ENCODE data around the gene OPTC. TPM values are rescaled to one million over a fixed set of nuclear protein-coding genes. Genes with fewer than 3 reads are reported as not detected.

The OPTC gene
- total RNA-seq, 1 experiment from 2014 or later, result not detected

DNA sequence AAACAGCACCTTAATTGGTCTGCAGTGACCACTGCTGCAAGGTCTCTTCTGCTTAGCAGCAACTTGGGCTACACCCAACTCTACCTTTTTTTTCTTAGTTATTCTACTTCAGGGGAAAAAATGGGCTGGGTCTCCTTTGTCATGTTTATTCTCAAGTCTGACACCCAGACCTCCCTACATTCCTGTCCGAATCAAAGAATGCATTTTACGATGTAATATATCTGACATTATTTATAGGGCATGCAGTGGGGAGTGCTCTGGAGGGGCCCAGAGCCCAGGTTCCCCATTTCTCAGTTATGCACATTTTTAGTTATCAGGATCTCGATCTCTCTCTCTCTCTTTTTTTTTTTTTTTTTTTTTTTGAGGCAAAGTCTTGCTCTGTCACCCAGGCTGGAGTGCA is 50.5 kb downstream of the OPTC start:
- Histone ChIP-seq H3K4me1 (ENCODE audit: control insufficient read depth in 1 of 2, insufficient read depth in 2 of 2, low read length in 2 of 2) (peaks cover 6 to 7% of the 10 kb centered on the region in 2 experiments), H3K4me2 (ENCODE audit: low read length) (no peak overlapping the region)

More for the DNA sequence above, 50.5 kb downstream of the OPTC start:
- H3K36me3 ChIP-seq (ENCODE audit: control insufficient read depth in 1 of 2, insufficient read depth in 2 of 2, low read length in 2 of 2), result no peaks in the 10 kb centered on the region
- H2AFZ ChIP-seq (ENCODE audit: low read depth, low read length, poor library complexity, severe bottlenecking), result no peak overlapping the region
- no peaks in the 10 kb centered on the region for H3K27me3 ChIP-seq (ENCODE audit: insufficient read depth, low read length)
- H3K9ac ChIP-seq (ENCODE audit: low read length), result no peak overlapping the region
- TF ChIP-seq RAD21 (IDR thresholded peaks at IDR 0.05; ENCODE audit: low read depth), result no peak
- TF ChIP-seq POLR2A (IDR thresholded peaks at IDR 0.05; ENCODE audit: borderline replicate concordance, extremely low read depth, insufficient read depth, insufficient read length), result no peak
- TF ChIP-seq YY1 (IDR thresholded peaks at IDR 0.05; ENCODE audit: extremely low read depth, insufficient replicate concordance, low read depth, low read length), result no peak
- no peak for TF ChIP-seq MAX (IDR thresholded peaks at IDR 0.05)
- TF ChIP-seq TCF7L2 (IDR thresholded peaks at IDR 0.05; ENCODE audit: borderline replicate concordance, extremely low read depth, insufficient read depth, insufficient read length), result no peak
- no peak for TF ChIP-seq ZFX (IDR thresholded peaks at IDR 0.05)
- TF ChIP-seq SP1 (IDR thresholded peaks at IDR 0.05; ENCODE audit: low read depth), result no peak
- TF ChIP-seq EGR1 (IDR thresholded peaks at IDR 0.05; ENCODE audit: low read depth), result no peak
- TF ChIP-seq, protein P1, sequence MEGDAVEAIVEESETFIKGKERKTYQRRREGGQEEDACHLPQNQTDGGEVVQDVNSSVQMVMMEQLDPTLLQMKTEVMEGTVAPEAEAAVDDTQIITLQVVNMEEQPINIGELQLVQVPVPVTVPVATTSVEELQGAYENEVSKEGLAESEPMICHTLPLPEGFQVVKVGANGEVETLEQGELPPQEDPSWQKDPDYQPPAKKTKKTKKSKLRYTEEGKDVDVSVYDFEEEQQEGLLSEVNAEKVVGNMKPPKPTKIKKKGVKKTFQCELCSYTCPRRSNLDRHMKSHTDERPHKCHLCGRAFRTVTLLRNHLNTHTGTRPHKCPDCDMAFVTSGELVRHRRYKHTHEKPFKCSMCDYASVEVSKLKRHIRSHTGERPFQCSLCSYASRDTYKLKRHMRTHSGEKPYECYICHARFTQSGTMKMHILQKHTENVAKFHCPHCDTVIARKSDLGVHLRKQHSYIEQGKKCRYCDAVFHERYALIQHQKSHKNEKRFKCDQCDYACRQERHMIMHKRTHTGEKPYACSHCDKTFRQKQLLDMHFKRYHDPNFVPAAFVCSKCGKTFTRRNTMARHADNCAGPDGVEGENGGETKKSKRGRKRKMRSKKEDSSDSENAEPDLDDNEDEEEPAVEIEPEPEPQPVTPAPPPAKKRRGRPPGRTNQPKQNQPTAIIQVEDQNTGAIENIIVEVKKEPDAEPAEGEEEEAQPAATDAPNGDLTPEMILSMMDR (IDR thresholded peaks at IDR 0.05 in 2 of 3, conservative IDR thresholded peaks at IDR 0.05 in 1 of 3; ENCODE audit: borderline replicate concordance in 1 of 3, insufficient read depth in 1 of 3, low read depth in 2 of 3, low read length in 2 of 3), result no peak
- CTCF ChIA-PET, result no interaction called here
- POLR2A ChIA-PET, result no interaction called here
- no peak overlapping the region for H3K27ac ChIP-seq (ENCODE audit: low read depth, low read length)
- no peaks in the 10 kb centered on the region for H3K79me2 ChIP-seq (ENCODE audit: insufficient read depth, low read length)
- no TSS peak for BruUV-seq (replicated peaks)
- no peak overlapping the region for H3K4me3 ChIP-seq (replicated peaks in 1 of 2; ENCODE audit: low read depth in 1 of 2, low read length in 2 of 2)
- no peak for DNase-seq (ENCODE audit: low read depth, low spot score)
- no peaks in the 10 kb centered on the region for H3K9me3 ChIP-seq (ENCODE audit: control insufficient read depth in 1 of 2, insufficient read depth in 1 of 2, low read depth in 1 of 2, low read length in 2 of 2)
- ATAC-seq, result no peak
- RAD21 ChIA-PET (ENCODE audit: low non-redundant PET in 1 of 2, low total read pairs in 2 of 2, uncharacterized antibody in 2 of 2, unreplicated experiment in 2 of 2), result no interaction called here
- H4K20me1 ChIP-seq (ENCODE audit: insufficient read depth), result no peaks in the 10 kb centered on the region
- intact Hi-C loops (cut with micrococcal nuclease), result no loop called here
- no peaks in the 10 kb centered on the region for H3K9me2 ChIP-seq (ENCODE audit: insufficient read depth)
